GM03348 (cell line): Measurements from ENCODE around the gene FMNL2.

Experiments used
- DNase-seq: peaks from one replicate; pipeline ENCODE4 v3.0.0; 2012; ENCODE audit warnings: low spot score

FMNL2 gene

GRCh38 chr2:152525277-152525838 lies 190.4 kb downstream of the FMNL2 start:
- DNase-seq, result peak; percentile 48

GRCh38 chr2:152529420-152530115 lies 194.6 kb downstream of the FMNL2 start:
- DNase-seq, result no peak

GRCh38 chr2:152532241-152532640 lies 197.3 kb downstream of the FMNL2 start:
- no peak for DNase-seq

- peak; percentile 24 for DNase-seq
Observed at GRCh38 chr2:152534460-152535135, 199.6 kb downstream of the FMNL2 start.

- no peak for DNase-seq
Observed at GRCh38 chr2:152537081-152537651, 202.2 kb downstream of the FMNL2 start.

GRCh38 chr2:152539424-152539823 lies 204.4 kb downstream of the FMNL2 start:
- no peak for DNase-seq

- no peak for DNase-seq
Observed at GRCh38 chr2:152541712-152542111, 206.7 kb downstream of the FMNL2 start.

- DNase-seq, result no peak
Observed at GRCh38 chr2:152542337-152542994, 207.5 kb downstream of the FMNL2 start.

- peak; percentile 79 for DNase-seq
Observed at GRCh38 chr2:152542995-152543481, 208.1 kb downstream of the FMNL2 start.

GRCh38 chr2:152543717-152544116 lies 208.7 kb downstream of the FMNL2 start:
- DNase-seq, result no peak

- DNase-seq, result no peak
Observed at GRCh38 chr2:152544638-152545037, 209.7 kb downstream of the FMNL2 start.

GRCh38 chr2:152546230-152546837 lies 211.4 kb downstream of the FMNL2 start:
- DNase-seq, result no peak

GRCh38 chr2:152548111-152548875 lies 213.3 kb downstream of the FMNL2 start:
- DNase-seq, result no peak

GRCh38 chr2:152548996-152549395 lies 214.0 kb downstream of the FMNL2 start:
- peak; percentile 40 for DNase-seq

GRCh38 chr2:152549423-152549822 lies 214.4 kb downstream of the FMNL2 start:
- DNase-seq, result no peak

- no peak for DNase-seq
Observed at GRCh38 chr2:152550386-152550785, 215.4 kb downstream of the FMNL2 start.

- DNase-seq, result no peak
Observed at GRCh38 chr2:152552888-152553287, 217.9 kb downstream of the FMNL2 start.

- no peak for DNase-seq
Observed at GRCh38 chr2:152553518-152553917, 218.5 kb downstream of the FMNL2 start.

- no peak for DNase-seq
Observed at GRCh38 chr2:152555048-152555447, 220.1 kb downstream of the FMNL2 start.

- no peak for DNase-seq
Observed at GRCh38 chr2:152556506-152556905, 221.5 kb downstream of the FMNL2 start.

GRCh38 chr2:152557273-152557888 lies 222.4 kb downstream of the FMNL2 start:
- no peak for DNase-seq
